GM19328 (cell line): Measurements from ENCODE around the gene KRTAP12-2.
"Not testable (repeated sequence)": the region's sequence is repeated elsewhere in the genome, so short reads cannot be mapped to it uniquely, and the experiment has no call there.

Source experiments
- ATAC-seq: cut with Tn5 transposase; IDR thresholded peaks from one replicate; pipeline ENCODE4 v1.9.1; 2021; ENCODE audit warnings: mild to moderate bottlenecking, moderate library complexity; ENCODE audit not compliant: unreplicated experiment

Gene KRTAP12-2

GRCh38 chr21:44632067-44632466 lies 34.7 kb downstream of the KRTAP12-2 start:
- ATAC-seq = no peak

DNA sequence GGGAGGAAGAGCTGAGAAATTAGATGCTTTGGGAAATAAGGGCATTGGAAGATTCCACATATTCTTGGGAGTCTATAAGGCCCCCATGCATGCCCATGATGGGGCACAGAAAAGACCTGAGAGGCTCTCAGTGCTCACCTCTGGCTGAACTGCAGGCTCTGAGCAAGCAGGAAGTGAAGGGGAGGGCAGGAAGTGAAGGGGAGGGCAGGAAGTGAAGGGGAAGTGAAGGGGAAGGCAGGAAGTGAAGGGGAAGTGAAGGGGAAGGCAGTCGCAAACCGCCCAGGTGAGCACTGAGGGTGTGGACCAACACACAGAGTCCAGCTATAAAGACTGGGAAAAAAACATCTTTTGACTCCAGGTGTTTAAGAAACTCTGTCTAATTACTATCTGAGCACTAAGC lies 36.3 kb downstream of the KRTAP12-2 start:
- no peak for ATAC-seq

DNA sequence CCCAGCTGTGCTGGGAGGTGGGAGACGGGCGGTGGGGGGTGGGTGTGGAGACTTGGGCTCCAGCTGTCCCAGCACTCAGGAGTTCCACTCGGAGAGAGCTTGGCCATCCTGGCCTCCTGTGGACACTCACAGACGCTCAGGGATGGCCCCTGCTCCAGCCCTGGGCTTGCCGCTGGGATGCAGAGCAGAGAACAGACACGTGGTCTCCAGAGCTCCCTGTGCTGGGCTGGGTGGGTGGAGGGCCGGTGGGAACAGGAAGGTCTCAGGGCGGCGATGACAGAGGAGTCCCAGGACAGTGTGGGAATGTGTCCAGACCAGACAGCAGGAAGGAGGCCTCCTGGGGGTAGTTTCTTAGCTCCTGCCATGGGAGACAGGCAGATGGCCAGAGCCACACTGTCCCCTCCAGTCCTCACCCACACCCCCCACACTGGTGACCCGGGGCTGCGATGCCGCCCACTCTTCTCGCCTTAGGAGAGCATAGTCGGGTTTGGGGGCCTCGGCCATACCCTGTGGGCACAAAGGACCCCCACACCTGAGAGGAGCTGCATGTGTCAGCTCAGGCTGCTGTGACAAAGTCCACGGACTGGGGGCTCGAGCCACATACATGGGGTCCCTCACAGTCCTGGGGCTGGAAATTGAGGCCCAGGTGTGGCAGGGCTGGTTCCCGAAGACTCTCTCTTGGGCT lies 37.9 kb downstream of the KRTAP12-2 start:
- ATAC-seq = no peak

DNA sequence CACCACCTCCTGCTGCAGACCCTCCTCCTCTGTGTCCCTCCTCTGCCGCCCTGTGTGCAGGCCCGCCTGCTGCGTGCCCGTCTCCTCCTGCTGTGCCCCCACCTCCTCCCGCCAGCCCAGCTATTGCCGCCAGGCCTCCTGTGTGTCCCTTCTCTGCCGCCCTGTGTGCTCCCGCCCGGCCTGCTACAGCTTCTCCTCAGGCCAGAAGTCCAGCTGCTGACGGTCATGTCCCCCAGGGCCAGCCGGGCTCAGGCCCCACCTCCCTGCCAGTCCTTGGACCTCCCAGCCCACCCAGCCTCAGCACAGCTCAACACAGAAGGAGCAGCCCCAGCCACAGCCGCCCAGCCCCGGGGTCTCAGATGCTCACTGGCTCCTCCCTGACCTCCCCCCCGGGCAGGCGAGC lies 38.9 kb downstream of the KRTAP12-2 start:
- not testable (repeated sequence) for ATAC-seq

GRCh38 chr21:44627181-44627822 lies 39.4 kb downstream of the KRTAP12-2 start:
- ATAC-seq = not testable (repeated sequence)

DNA sequence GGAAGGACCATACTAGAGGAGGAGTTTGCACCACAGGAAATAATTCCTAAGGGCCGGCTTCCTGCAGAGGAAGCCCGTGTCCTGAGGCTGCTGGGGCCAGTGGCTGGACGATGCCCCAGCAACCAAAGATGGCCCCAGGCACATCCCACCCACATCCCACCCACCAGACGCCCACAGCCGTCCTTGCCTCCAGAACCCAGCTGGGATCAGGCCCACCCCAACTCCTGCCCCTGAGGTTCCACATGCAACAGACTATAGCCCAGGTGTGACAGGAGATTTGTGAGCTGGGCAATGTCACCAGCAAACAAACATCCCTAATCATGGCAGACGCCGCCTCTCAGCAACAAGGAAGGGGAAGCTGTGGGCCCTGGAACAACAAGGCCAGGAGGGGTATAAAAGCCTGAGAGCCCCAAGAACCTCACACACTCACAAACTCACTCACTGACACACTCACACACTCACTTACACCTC lies 40.0 kb downstream of the KRTAP12-2 start, which contains the start of gene KRTAP10-9:
Gene KRTAP10-9, plus strand, starts transcription at position 421 of the 471 bp plus-strand sequence. CDS start 79 bp downstream, outside the sequence.
- ATAC-seq = no peak

DNA sequence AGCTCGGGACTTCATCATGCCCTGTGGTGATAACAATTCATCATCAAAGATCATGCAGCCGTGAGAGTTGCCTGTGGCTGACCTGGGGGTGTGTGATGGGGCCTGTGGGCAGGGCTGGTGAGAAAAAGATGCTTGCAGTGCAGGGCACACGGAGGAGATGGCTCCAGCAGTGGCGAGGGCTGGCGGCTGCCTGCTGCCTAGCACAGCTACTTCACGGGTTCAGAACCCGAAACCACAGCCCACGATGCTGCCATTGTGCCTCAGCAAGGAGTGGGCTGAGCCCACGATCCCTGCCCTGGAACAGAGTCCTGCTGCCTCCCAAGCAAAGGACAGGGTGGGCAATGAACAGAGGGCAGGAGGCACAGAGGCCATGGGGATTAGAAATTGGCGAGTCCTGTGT lies 40.5 kb downstream of the KRTAP12-2 start:
- ATAC-seq = no peak

GRCh38 chr21:44625756-44626155 lies 41.0 kb downstream of the KRTAP12-2 start:
- no peak for ATAC-seq

DNA sequence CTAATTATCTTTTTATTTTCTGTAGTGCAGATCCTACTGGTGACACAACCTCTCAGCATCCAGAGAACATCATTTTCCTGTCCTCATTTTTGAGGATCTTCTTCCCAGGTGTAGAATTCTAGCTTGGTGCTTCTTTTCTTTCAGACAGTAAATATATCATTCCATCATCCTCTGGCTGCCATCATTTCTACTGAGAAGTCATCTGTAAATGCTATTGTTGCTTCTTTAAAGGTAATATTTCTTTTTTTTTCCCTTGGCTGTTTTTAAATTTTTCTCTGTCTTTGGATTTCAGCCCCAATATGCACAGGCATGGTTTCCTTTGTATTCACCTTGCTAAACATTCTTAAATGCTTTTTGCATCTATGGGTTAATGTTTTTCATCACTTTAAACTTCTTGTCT lies 43.2 kb downstream of the KRTAP12-2 start:
- ATAC-seq = no peak

DNA sequence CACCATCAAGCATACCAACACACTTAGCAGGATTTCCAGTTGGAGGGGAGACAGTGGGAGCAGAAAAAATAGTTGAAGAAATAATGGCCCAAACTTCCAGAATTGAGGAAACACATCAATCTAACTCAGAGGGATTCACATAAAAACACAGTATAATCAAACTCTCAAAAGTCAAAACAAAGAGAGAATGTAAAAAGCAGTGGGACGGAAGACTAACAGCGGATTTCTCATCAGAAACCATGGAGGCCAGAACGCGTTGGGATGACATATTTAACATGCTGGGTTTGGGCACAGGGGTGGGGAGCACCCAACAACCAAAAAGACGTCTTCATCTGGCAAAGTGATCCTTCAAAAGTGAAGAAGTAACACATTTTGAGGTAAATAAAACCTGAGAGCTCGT lies 46.8 kb downstream of the KRTAP12-2 start:
- ATAC-seq = no peak

DNA sequence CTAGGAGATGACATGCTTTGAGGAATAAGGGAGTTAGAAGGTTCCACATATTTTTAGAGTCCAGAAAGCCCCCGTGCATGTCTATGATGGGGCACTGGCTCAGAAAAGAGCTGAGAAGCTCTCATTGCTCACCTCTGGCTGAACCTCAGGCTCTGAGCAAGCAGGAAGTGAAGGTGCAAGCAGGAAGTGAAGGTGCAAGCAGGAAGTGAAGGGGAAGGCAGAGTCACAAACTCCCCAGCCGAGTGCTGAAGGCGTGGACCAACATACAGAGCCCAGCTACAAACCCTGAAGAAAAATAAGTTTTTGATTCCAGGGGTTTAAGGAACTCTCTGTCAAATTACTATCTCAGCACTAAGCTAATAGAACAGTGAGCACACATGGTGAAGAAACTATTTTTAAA lies 47.8 kb downstream of the KRTAP12-2 start:
- ATAC-seq = no peak

DNA sequence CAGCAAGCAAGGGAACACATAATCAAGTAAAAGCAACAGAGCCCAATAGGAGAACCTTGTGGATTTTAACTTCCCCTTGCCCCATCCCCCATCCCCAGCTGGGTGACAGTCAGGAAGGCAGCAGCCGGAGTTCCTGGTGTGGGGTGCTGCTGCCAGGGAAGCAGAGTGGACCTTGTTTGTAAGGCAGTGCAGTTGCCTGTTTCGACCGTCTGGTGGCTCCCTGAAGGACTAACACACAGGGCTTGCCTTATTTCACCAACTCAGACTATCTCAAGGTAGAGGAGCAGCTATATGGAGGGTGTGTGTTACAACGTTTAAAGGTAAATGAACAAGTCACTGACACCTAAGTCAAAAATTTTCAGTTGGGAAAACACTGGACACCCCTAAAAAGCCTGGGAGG lies 48.2 kb downstream of the KRTAP12-2 start:
- no peak for ATAC-seq

DNA sequence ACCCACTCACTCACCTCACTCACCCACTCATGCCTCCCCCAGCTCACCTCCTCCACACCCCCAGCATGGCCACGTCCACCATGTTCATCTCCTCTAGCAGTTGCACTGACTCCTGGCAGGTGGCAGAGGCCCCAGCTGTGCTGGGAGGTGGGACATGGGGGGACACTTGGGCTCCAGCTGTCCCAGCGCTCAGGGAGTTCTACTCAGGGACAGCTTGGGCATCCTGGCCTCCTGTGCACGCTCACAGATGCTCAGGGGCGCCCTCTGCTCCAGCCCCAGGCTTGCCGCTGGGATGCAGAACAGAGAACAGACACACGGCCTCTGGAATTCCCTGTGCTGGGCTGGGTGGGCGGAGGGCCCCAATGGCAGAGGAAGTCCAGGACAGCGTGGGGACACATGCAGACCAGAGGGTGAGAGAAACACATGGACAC lies 49.6 kb downstream of the KRTAP12-2 start:
- ATAC-seq = no peak

DNA sequence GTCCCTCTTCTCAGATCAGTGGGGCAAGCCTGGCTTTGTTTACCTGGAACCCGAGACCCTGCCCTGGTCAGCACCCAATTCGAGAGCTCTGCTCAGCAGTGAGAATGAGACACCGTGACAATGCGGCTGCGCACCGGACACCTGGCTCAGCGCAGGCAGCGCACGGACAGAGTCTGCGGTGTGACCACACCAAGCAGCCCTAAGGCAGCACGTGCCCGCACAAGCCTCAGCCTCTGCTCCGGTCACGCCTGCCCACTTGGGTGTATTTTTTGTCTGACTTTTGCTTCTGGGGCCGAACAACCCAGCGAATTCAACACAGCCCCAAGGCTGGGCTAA lies 50.2 kb downstream of the KRTAP12-2 start:
- no peak for ATAC-seq
